Stimulated activated CD4-positive, alpha-beta T cell treated with anti-CD3 and anti-CD28 coated beads, Interleukin-2, amount 100 ng/mL, for 4 hours (primary cell): ENCODE results near the gene FBXW12.
"Not testable (repeated sequence)": the region's sequence is repeated elsewhere in the genome, so short reads cannot be mapped to it uniquely, and the experiment has no call there.

Experiments
- DNase-seq: peaks from one replicate; pipeline ENCODE4 v3.0.0-alpha.2; 2020; ENCODE audit warnings: low read depth

The FBXW12 gene

DNA sequence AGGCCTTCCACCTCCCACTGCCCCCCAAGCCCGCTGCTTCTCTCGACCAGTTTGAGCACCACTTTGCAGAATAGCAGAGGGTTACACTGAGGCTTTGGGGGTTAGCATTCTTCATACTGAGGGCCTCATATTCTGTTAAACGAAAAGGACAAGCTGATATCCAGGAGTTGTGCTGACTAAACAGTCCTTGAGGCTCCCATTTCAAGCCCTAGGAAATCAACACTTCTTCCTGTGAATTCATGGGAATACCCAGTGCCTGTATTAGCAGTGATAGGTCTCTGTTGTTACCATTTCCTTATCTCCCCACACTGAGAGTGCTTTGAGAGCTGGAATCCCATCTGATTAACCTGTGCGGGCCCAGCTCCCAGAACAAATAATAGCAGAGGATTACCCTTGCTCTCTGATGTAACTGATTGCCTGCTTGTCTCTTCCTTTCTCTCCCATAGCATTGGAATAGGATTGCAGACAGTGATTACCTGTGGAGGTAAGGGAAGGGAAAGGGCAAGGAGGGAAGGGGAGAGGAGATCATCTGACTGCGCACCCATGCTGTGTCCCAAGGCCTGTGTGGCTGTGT, 930 bp downstream of the FBXW12 start:
- no peak for DNase-seq

DNA sequence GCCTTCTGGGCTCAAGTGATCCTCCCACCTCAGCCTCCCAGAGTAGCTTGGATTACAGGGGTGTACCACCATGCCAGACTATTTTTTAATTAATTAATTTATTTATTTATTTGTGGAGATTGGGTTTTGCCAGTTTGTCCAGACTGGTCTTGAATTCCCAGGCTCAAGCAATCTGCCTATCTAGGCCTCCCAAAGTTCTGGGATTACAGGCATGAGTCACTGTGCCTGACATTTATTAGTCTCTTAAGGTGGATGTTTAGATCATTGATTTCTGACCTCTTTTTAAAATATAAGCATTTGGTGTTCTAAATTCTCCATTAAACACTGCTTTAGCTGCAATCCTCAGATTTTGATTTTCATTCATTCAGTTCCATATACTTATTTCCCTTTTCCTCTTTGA, 15.6 kb downstream of the FBXW12 start:
- no peak for DNase-seq

DNA sequence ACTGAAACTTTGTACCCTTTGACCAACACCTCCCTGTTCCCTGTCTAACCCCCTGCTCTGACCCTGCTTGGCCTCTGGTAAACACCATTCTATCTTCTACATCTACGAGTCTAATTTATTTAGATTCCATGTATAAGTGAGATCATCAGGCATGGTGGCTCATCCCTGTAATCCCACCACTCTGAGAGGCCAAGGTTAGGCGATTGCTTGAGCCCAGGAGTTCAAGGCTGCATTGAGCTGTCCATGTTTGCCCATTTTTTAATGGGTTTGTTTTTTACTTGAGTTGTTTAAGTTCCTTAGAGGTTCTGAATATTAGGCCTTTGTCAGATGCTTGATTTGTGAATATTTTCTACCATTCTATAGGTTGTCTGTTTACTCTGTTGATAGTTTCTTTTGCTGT, 16.9 kb downstream of the FBXW12 start:
- DNase-seq, result no peak

DNA sequence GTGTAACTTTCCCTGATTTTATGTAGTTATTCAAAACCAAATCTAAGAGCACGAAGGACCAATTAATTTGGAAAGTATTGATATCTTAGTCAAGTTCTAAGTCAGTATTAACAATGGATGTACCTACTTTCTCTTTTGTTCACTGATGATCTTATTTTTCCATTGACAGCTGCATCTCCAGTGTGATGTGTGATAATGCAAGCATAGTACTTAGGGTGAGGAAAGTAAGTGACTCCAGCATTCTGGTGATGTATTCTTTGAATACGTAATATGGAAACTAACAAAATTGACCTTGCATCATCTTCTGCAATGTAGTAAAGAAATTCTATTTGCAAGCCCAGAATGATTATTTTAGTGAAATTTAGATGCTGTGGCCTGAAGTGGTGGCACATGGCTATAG, 22.4 kb downstream of the FBXW12 start:
- no peak for DNase-seq

DNA sequence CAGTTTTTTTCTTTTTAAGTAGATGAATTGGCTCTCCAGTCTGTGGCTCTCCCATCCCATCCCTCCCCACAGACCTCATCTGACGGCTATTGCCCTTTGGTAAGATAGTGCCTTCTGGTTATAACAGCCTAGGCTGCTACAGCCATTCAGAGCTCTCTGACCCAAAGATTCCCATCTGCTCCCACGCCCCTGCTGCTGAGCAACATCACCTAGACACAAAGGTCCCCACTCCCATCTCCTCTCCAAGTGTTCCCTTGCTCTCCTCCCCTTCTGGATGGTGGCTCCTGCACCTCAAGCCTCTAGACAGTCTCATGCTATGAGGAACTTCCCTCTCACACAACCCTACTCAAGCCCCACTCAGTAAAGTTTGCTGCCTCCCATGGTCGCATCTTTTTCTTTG, 23.7 kb downstream of the FBXW12 start:
- DNase-seq, result no peak

DNA sequence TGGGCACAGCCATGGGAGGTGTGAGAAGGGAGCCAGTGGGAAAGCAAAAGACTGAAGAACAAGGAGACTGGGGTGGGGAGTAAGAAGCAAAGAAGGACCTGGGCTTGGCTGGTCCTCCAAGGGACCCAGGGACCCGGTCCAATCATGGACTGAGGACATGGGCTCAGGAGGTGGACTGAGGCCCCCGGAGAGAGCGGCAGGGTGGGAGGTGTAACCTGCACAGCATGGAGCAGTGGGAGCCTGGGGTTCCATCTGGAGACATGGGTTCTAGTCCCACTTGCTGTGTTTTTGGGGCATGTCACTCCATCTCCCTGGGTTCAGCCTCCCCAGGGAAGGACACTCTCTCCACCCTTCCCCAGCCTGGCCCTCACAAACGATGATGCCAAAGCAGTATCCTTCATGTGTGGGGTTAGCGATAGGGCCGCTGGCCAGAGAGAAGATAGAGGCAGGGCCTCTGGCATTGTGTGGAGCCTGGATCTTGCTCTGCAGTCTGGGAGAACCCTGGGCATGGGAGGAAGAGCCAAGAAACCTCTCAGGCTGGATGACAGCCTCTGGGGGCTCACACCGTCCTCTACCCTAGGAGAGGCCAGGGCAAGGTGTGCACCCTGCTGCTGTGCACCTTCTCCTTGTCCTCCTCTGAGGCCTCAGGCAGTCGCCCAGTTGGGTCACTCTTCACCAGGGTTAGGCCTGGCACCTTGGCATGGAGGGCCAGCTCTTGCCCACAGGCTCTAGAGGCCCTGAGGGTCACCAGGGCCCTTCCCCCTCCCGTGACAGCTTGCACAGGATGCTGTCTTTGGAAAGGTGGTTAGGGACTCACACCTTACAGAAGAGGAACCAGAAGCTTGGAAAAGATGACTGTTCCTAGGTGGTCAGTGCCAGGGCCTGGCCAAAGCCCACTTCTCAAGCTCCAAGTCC, 26.0 kb downstream of the FBXW12 start:
- DNase-seq, result no peak

DNA sequence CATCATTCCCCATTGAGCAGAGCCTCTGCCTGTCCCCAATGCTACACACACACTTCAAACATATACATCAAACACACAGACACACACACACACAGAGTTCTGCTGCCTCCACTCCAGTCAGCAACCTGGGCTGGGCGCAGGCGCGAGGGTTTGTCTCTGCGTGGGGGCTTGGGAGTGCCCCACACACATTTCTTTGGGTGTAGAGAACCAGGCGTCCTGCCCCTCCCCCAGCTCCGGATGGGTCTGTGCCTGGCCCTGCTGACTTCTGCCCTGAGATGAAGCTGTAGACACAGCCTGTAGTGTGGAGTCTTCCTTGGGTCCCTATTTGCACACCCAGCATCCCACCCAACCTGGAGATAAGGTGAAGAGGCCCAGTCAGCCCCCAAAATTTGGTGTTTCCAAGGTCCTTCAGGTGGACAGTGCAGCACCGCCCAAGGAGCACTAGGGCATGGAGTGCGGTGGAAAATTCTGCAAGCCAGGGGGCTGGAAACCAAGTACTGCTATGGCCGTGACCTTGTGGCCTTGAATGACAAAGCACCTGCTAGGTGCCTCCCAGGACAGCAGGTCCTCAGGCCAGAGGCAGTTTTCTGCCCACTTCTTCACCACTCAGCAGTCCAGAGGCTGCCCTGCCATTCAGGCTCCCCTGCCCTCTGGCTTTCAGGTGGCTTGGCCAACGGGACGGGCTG, 26.8 kb downstream of the FBXW12 start:
- DNase-seq, result no peak

DNA sequence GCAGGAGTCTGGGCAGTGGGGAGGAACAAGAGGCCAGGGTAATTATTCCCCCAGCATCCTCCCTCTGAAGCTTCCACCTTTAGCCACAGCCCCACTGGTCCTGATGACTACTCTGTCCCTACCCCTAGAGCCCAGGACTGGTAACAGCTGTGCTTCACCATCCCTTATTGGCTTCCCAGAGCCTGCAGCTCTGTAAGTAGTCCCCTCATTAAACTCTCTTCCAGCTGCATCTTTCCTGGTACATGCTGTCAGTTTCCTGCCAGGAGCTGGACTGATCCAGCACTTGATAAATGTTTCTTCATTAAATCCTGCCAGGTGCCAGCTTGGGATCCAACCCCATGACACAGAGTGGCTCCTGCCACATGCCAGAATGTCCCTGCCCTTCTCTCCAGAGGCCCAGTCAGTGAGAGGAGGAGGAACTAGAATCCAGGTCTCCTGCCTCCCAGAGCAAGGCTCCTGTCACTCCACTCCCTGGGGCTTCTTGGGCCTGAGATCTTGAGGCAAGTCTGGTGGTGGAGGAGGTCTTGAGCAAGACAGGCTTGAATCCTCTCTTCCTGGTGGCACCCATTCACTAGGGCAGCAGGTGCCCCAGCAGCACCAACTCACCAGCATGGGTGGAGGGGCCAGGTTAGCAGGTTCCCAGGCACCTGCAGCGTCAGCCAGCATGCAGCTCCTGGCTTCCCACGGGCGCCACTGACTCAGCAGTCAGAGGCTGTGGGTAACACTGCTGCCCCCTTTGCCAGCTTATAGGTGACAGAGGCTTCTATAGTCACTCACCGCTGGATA, 27.6 kb downstream of the FBXW12 start:
- no peak for DNase-seq

DNA sequence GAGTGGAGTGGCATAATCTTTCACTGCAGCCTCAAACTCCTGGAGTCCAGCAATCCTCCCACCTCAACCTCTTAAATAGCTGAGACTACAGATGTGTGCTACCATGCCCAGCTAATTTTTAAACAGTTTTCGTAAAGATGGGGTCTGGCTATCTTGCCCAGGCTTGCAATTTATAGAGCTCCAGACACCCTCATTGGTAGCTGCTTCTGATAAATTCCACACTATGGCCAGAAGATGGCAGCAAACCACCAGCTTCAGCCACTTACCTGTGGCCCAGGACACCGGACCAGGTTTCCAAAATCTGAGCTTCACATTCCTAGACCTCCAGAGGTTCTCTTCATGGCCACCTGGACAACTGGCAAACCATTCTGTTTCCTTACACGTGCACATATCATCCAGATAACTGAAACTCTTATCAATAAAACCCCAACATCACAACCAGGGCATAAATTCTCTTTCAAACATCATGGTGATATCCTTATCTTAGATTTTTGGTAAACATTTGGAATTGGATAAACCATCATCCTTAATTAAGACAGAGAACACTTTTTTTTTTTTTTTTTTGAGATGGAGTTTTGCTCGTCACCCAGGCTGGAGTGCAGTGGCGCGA, 28.9 kb downstream of the FBXW12 start:
- peak; percentile 61 for DNase-seq

DNA sequence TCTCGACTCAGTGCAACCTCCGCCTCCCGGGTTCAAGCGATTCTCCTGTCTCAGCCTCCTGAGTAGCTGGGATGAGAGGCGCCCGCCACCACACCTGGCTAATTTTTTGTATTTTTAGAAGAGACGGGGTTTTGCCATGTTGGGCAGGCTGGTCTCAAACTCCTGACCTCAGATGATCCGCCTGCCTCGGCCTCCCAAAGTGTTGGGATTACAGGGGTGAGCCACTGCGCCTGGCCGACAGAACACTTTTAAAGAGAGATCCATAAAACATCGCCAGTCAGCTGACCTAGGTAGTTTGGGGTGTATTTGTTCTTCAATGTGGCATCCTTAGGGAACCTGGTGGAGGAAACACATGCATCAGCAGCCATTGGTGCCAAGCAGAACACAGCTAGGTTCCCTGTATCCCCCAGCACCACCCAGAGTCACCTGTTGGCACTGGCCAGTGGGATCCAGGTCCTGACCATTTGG, 29.4 kb downstream of the FBXW12 start:
- not testable (repeated sequence) for DNase-seq

DNA sequence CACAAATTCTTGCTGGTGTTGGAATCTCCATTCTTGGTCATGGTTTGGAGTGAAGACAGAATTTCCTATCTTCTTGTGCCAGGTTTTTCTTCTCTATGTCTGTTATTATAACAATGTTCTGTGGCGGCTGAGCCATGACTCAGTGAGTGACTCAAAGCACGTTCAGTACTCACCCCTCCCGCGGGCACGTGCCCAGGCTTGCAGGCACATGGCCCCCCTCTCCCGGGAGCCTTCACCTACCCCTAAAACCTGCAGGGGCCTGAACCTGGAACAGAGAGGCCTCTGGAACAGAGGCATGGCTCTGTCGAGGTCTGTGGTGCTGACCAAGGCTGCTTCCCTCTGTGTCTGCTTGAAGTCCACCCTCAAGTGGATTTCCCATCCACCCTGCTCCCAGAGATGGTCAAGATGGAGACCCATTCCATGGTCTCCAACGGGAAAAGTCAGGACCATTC, 30.3 kb downstream of the FBXW12 start:
- no peak for DNase-seq

DNA sequence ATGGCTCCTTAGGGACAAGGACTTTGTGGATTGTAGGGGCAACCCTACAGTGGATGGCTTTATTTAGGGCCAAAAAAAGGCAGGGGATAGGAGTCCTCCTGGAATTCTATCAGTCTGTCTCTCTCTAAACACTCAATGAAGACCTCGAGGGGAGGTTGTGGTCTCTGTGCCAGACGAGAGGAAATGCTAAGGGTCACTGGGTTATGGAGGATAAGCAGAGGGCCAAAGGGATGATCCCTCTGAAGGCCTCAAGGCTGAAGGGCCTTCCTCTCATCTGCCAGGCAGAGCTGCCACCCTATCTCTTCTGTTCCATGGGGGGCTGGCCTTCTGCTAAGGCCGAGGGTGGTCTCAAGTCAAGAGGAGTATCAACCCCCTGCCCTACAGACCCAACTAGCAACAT, 30.9 kb downstream of the FBXW12 start:
- no peak for DNase-seq

DNA sequence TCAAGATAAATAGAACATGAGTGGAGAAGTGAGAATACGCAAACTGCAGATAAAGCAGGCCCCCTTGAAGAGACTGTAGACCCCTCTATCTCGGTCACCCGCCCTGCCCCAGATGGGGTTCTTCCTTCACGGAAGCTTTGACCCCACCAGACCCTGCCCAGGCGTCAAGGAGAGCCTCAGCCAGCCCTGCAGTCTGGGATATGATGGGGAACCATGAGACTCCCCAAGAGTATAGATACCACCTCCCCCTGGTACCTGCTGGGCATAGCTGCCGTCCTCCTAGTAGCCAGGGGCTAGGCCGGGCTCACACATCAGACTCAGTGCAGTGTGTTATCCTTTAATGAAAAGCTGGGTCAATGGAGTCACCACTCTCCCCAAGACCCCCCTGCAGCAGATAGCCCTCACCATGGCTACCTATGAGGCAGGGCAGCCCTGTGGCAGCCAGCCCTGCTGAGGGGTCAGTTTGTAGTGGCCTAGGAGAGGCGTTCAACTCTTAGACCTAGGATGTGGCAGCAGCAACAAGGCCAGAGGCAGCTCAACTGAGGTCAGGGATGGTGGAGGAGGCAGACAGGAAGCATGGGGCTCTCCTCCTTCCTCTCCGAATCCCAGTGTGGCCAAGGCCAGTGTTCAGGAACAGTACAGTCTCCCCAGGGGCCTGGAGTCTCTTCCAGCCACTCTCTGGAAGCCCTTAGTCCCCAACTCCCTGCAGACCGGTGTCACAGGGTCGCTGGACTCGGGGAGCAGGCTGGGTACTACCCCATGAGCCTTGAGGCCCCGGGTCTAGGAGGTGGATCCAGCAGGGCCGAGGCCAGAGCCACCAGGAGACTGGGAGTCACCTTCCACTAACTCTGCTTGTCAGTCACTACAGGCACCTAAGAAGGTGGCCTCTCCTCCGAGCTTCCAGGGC, 31.8 kb downstream of the FBXW12 start:
- no peak for DNase-seq

DNA sequence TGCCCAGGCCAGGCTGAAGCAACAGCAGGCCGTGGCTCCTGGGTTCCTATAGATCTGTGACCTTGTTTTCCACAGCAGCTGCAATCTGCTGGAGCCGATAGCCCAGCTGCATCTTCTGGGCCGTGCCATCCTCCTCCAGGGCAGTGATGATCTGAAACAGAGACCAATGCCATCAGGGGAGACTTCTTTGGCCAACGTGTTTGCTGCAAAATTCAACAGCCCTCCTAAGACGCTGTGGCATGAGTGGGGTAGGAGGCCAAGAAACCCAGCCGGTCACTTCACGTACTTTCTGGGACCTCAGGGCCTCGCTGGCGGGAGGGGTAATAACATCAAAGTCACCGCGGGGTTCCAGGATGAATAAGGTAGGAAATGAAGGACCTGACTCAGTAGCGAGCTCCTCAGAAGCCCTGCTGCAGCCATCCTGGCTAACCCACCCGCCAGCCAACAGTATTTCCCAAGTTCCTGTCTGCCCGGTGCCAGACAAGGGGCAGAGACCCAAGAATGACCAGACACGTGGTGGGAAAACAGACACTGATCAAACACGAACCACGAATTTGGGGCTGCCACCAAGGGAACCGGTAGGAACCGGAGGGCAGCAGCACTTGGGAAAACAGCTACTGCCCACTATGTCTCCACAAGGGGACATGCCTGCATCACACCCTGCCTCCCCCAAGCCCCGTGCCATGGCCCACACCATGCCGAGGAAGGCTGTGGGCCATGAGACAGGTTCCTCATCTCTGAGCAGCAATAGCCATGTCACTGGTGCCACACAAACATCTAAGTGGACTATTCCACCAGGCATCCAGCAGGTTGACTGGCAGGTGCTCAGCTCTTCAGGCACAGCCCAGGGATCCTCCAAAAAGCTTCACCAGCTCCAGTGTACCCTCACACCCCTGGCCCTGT, 32.7 kb downstream of the FBXW12 start:
- DNase-seq, result no peak

DNA sequence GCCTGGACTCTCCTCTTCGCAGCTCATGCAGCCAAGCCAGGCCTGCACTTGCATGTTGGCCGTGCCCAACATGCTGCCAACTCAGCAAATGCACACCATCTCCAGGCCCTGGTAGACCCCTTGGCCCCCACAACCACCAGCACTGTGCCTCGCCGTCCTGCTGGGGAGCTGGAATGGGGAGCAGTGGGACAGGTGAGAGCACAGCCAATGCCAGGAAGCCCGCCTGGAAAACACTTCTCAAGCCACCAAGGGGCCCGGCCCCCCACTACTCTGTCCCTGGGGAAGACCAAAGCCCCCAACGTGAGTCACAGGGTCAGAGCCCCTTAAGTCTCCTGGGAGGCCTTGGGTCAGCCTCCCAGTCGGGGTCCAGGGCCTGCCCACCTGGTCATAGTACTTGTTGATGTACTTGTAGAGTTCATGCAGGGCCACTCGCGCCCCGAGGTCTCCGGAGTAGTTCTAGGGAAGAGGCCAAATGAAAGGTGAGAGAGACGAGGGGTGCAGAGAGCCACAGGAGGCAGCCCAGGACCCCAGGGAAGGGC, 33.4 kb downstream of the FBXW12 start:
- no peak for DNase-seq

DNA sequence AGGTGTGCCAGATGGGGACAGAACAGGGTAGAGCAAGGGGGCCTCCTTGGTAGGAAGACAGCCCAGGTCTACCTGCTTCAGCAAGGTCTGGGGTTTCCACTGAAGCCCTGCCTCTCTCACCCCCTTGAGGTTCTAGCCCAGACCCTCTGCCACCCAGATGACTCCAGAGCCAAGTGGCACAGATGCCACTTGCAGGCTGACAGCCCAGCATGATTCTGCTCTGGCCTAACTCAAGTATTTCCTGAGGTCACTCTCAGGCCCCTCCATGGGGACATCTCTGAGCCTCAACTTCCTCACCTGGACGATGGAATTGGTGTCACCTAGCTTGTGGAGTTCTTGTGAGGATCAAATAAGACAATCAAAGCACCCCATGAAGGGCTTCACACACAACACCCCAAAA, 34.0 kb downstream of the FBXW12 start:
- DNase-seq, result no peak

DNA sequence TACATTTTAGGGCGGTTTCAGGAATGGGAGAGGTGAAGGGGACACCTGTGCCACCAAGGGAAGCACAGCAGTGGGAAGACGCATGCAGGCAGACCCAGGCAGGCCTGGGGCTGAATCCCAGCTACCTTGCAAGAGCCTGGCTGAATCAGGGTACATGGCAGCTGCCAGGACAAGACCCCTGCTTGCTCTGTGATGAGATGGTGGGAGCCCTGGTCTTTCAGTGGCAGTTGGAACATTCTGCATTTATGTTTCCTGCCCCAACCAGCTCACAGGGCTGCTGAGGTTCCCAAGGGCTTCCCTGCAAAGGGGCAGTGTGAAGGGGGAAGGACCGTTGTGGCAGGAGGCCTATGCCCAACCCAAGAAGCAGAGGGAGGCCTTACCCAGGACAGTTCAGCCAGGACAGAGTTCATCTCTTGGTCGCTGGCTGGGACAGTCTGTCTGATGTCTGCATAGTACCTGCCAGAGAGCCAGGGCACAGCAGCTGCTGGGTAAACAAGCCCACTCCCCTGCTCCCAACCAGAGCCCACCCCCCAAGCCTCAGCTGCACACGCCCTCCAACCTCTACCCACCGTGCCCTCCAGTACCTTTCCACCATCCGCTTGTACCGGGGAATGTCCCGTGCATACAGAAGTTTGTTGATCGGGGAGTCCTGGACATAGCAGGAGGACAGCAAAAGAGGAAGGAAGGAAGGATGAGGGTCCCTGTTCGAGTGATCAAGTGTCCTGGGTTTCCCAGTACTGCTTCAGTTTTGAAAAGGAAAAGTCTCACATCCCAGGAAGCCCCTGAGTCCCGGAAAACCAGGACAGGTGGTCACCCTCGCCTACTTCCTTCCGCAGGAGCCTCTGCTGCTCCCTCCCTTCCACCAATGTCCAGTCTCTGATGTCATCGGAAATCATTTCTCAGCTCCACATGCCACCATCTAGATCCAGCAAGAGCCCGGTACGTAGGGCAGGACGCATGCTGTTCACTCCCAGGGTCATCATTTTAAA, 34.7 kb downstream of the FBXW12 start:
- DNase-seq, result no peak

DNA sequence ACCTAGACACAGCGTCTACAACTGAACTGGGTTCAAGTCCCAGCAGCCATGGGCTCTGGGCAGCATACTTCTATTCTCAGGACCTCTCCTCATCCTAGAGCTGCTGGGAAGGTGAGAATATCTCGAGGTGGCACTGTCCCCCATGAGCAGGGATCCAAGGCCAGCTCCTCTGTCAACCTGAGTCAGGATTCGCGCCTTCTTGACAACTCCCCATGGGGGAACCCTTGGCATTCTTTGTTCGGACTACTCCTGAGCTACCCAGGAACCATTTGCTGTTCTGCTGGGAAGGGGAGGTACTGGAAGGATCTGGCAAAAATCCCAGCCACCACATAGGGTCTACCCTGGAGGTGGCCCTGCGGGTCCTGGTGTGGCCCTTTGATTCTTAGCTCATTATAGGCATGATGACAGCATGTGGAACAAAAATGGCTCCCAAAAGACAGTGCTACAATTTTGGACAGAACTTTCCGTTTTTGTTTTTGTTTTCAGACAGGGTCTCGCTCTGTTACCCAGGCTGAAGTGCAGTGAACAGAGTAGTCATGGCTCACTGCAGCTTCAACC, 35.6 kb downstream of the FBXW12 start:
- DNase-seq, result no peak
